Lung (tissue), 12 donors: ENCODE measurements around the gene PACSIN3. TPM values are rescaled to one million over a fixed set of nuclear protein-coding genes. Genes with fewer than 3 reads are reported as not detected.

Experiments used
- ATAC-seq: fragments of 200-7000 bp; cut with Tn5 transposase; one replicate; pipeline ENCODE4 v1.9.1; 2020; ENCODE audit warnings: moderate number of reproducible peaks; ENCODE audit not compliant: insufficient read depth, low FRiP score
- DNase-seq, 3 donors: peaks; one replicate each; pipeline ENCODE4 v3.0.0-alpha.2; 2013 to 2017
- H3K27ac ChIP-seq, 2 donors: one replicate each; pipeline ENCODE4 v1.5.1; 2013; ENCODE audit warnings: mild to moderate bottlenecking in 2 of 2, moderate library complexity in 2 of 2, control low read depth in 1 of 2, inconsistent platforms in 1 of 2, low read depth in 1 of 2, low read length in 1 of 2
- H3K27me3 ChIP-seq, 3 donors: one replicate each; pipeline ENCODE4 v1.5.1; 2013; ENCODE audit warnings: low read length in 2 of 3; ENCODE audit not compliant: control insufficient read depth in 3 of 3, insufficient read depth in 3 of 3
- H3K36me3 ChIP-seq, 4 donors: one replicate each; pipeline ENCODE4 v1.5.1; 2013; ENCODE audit warnings: low read length in 4 of 4, mild to moderate bottlenecking in 1 of 4, moderate library complexity in 1 of 4; ENCODE audit not compliant: control insufficient read depth in 4 of 4, insufficient read depth in 4 of 4
- H3K4me1 ChIP-seq, 5 donors: one replicate each; pipeline ENCODE4 v1.5.1; 2013; ENCODE audit warnings: low read length in 5 of 5, mild to moderate bottlenecking in 2 of 5, moderate library complexity in 1 of 5; ENCODE audit not compliant: control insufficient read depth in 5 of 5, insufficient read depth in 5 of 5
- H3K4me3 ChIP-seq: one replicate; pipeline ENCODE4 v1.5.1; 2013; ENCODE audit warnings: mild to moderate bottlenecking, control low read depth, moderate library complexity
- H3K9ac ChIP-seq, 2 donors: one replicate each; pipeline ENCODE4 v1.5.1; 2013; ENCODE audit warnings: low read length in 2 of 2, control low read depth in 1 of 2; ENCODE audit not compliant: insufficient read depth in 1 of 2
- H3K9me3 ChIP-seq, 4 donors: one replicate each; pipeline ENCODE4 v1.5.1; 2013; ENCODE audit warnings: low read length in 3 of 4, mild to moderate bottlenecking in 1 of 4, moderate library complexity in 1 of 4; ENCODE audit not compliant: control insufficient read depth in 4 of 4, insufficient read depth in 3 of 4
- WGBS, 2 donors: extraction: QIAGEN DNeasy Blood & Tissue Kit; methylation state at CpG; one replicate each; pipeline ENCODE4 v1.1.7; 2013; 5-methylcytosine and 5-hydroxymethylcytosine counted together
- polyA plus RNA-seq, 2 donors: library from polyadenylated mRNA; stranded (reverse); fragments of 200-250 nt; gene quantifications; one replicate each; pipeline ENCODE4 v1.2.1, GENCODE V29; 2013
- total RNA-seq, 2 donors: library from RNA; depleted of rRNA in 1 of 2; stranded (reverse); fragments of >200 nt in 1 of 2; gene quantifications; one replicate each; pipeline ENCODE4 v1.2.1, GENCODE V29; 2014 to 2021
- TF ChIP-seq, protein P1 (sequence below): IDR thresholded peaks from 2 replicates; pipeline ENCODE4 v1.5.1; 2012; ENCODE audit warnings: mild to moderate bottlenecking; ENCODE audit errors: control extremely low read depth, extremely low read depth
- donor health status: control.
- donor health status: control.
- donor health status: Bipolar disorder and iron deficiency.
- donor health status: healthy.
- donor health status: DM: yes; HTN: yes; CAD: no.

The PACSIN3 gene
- total and polyA plus RNA-seq, 4 donors = 20.6 to 53.3 (median 36.3) TPM

DNA sequence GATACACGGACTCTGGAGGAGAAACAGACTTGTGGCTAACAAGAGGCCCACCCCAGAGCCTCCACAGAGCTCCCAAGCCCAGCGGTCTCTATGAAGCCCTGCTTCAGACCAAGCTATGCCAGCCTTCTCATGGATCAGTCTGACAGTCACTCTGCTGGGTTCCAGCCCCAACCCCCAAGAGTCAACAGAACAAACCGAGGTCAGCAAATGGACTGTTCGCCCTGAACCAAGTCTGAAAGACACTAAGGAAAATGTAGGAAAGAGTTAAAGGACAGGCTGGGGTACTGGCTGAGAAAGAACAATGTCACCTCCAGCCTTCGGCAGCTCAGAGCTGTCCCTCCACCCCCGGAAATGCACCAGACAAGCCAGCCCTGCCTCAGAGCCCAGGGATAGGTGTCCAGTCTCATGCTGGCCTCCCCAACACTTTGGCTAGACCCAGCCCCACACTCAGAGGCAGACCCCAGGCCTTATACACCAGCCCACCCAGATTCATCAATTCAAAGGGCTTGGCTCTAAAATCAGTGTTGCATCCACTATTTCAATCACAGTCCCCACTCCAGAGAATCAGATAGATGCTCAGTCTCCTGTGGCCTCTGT lies 13.4 kb downstream of the PACSIN3 start:
- H3K27ac ChIP-seq = no peak overlapping the region
- H3K4me1 ChIP-seq = peaks cover 0 to 23% (median 13%) of the 10 kb centered on the region in 5 donors
- no peak overlapping the region for H3K4me3 ChIP-seq
- TF ChIP-seq, protein P1, sequence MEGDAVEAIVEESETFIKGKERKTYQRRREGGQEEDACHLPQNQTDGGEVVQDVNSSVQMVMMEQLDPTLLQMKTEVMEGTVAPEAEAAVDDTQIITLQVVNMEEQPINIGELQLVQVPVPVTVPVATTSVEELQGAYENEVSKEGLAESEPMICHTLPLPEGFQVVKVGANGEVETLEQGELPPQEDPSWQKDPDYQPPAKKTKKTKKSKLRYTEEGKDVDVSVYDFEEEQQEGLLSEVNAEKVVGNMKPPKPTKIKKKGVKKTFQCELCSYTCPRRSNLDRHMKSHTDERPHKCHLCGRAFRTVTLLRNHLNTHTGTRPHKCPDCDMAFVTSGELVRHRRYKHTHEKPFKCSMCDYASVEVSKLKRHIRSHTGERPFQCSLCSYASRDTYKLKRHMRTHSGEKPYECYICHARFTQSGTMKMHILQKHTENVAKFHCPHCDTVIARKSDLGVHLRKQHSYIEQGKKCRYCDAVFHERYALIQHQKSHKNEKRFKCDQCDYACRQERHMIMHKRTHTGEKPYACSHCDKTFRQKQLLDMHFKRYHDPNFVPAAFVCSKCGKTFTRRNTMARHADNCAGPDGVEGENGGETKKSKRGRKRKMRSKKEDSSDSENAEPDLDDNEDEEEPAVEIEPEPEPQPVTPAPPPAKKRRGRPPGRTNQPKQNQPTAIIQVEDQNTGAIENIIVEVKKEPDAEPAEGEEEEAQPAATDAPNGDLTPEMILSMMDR = no peak
- no peaks in the 10 kb centered on the region for H3K9me3 ChIP-seq
- no peak overlapping the region for H3K9ac ChIP-seq
- DNase-seq (no peak), ATAC-seq (no peak)
- WGBS, 2 donors = 78 to 89% methylated on average over 6 of the region's 6 CpGs
- H3K27me3 ChIP-seq = no peaks in the 10 kb centered on the region
- peaks cover 16 to 48% (median 38%) of the 10 kb centered on the region in 4 donors for H3K36me3 ChIP-seq

DNA sequence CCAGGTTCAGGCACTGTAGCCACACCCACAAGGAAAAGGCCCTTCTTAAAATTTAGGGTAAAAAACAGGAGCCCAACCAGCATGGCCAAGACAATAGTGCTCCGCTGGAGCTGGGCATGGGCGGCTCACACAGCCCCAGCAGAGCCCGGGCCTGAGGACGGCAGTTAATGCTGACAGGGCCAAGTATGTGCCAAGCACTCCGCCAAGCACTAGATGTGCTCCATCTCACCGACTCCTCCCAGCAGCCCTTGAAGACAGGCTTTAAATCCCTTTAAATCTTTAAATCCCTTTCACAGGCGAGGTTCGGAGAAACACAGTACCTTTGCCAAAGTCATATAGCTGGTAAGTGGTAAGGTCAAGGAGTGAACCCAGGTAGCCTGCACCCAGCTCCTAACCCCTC lies 14.4 kb downstream of the PACSIN3 start:
- TF ChIP-seq, protein P1 = no peak
- no peak for ATAC-seq
- Histone ChIP-seq H3K9me3 (no peaks in the 10 kb centered on the region), H3K4me1 (peaks cover 0 to 15% (median 9%) of the 10 kb centered on the region in 5 donors), H3K4me3 (no peak overlapping the region), H3K27me3 (no peaks in the 10 kb centered on the region), H3K27ac (no peak overlapping the region), H3K9ac (no peak overlapping the region), H3K36me3 (peaks cover 26 to 56% (median 47%) of the 10 kb centered on the region in 4 donors)
- DNase-seq = no peak
- 84 to 88% methylated on average over 8 of the region's 8 CpGs for WGBS, 2 donors

DNA sequence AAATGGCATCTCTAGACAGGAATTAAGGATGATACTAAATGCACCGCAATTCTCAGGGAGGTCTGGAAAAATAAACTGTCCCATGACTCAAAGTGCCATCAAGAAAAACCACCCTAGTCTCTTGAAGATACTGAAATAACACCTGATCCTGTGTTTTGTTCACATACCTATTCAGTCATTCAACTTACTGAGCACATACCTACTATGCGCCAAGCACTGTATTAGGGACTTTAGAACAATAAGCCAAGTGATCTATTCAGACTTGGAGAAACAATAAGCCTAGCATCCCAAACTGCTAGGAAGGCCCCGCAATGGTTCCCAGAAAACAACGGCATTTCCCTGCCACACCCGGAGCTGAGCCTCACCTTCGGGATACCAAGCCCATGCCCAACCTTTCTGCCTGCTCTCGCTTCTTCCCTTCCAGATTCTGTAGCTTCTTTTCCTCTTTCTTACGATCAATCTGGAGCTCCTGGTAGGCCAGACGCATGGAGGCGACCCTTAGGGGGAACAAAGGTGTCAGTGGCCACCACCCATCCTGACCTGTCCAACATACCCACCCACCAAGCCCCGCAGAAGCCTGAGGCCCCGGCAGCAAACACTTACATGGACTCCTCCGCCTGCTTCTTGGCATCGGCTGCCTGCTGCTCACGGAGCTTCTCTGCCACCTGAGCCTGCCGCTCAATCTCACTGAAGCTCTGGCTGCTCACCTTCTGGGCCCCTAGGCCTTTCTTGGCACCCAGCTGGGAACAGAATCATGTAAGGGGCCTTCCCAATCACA lies 15.0 kb downstream of the PACSIN3 start:
- Histone ChIP-seq H3K36me3 (peaks cover 32 to 62% (median 53%) of the 10 kb centered on the region in 4 donors), H3K9me3 (no peaks in the 10 kb centered on the region), H3K9ac (no peak overlapping the region), H3K4me3 (no peak overlapping the region), H3K4me1 (peaks cover 0 to 15% (median 9%) of the 10 kb centered on the region in 5 donors), H3K27ac (no peak overlapping the region), H3K27me3 (no peaks in the 10 kb centered on the region)
- TF ChIP-seq, protein P1 = no peak
- WGBS, 2 donors = 93 to 95% methylated on average over 16 of the region's 16 CpGs
- ATAC-seq = no peak
- no peak for DNase-seq
